ENCODE measurements around the gene TSR1.

Gene TSR1

DNA sequence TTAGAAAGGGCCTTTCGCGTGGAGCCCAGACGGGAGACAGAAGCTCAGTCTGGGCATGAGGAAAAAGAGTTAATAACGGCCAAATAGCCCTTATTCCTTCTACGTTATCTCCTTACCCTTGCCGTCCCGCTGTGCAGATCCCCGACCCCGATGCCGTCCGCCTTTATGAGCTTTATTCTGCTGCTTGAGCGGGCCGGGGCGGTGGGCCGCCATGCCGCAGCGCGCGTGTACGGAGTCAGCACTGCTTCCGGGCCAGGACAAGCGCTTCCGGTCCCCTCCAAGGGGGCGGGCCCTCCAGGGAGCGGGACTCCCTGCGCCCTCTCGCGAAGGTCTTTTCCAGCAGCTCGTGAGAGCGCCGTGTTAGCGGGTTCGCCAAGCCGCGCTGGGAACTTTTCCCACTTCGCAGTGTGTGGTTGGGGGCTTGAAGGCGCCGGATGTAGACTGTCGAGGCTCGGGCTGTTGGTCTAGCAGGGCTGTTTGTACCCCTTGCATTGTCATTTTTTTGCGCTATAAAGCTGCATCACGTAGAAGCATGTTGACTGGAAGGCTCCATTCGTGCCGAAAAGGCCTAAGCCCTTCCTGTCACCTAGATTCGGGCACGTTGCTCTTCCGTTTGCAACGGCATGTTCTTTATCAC, at the start of gene TSR1:
TSR1 (minus strand) TSS at position 243 of the 637 bp plus-strand sequence; CDS start at position 213, 30 bp downstream.
- DNase-seq, result peak; percentile 72

DNA sequence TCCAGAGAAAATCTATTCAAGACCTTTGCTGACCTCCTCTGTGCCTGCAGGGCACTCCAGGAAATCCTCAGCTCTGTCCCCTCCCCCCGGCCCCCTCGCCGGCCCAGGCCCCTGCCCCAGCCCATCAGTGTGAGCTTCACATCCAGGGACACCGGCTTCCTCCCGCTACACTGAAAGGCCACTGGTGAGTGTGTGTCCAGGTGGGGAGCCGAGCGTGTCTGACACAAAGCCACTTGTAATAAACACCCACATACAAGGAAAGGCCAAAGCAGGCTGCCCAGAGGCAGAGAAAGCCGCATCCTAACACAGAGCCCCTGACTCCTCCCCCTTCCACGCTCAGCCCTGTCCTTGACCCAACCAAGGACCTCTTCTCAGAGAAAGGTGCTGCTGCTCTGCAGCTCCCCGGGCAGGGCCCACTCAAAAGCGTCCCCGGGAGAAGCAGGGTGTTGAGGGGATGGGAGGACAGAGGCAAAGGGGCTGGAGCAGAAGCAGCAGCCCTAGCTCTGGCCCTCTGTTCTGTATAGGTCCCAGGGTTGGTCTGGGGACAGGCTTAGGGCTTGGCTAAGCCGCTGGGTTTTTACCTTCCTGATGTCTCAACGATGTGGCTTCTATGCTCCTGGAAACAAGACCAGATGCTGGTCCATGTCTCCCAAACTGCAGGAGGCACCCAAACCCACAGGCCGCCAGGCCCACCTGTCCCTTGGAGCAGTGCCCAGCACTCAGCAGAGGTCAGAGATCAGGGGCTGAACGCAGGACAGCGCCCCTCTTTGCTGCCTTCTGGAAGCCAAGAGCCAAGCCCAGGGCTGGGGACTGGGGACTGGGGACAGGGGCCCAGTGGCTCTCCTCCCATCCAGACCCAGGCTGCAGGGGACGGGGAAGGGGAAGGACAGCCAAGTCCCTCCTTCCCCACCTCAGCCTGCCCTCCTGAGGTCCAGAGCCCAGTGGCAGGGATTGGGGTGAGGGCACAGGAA, 49.3 kb upstream of the TSR1 start:
- DNase-seq, result no peak

DNA sequence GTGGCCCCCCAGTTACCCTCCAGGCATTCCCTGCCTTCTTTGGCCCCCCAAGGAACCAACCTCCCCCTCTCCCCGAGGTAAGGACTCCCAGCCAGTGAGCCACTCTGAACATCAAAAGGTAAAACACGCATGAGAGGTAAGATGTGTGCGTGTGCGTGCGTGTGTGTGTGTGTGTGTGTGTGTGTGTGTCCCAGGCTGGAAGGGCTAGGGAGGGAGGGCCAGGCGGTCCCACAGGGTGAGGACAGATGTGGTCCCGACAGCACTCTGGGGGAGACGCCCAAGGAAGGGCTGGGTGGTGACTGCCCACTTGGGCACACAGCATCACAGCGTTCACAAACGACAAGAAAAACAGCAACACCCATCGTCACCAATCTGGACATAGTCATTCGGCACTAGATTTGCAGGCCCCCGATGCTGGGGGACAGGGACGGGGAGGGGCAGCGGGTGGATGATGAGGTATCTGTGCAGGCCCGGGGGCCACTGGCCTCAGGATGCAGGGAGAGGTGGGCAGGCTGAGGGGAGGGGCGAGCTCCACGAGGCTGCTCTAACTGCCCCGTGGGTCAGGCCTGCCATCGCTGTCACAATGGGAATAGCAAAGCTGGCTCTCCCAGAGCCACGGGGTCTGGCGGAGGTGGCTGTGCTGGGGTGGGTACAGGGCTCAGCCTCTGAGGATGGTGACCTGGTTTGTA, 48.3 kb upstream of the TSR1 start:
- no peak for DNase-seq

DNA sequence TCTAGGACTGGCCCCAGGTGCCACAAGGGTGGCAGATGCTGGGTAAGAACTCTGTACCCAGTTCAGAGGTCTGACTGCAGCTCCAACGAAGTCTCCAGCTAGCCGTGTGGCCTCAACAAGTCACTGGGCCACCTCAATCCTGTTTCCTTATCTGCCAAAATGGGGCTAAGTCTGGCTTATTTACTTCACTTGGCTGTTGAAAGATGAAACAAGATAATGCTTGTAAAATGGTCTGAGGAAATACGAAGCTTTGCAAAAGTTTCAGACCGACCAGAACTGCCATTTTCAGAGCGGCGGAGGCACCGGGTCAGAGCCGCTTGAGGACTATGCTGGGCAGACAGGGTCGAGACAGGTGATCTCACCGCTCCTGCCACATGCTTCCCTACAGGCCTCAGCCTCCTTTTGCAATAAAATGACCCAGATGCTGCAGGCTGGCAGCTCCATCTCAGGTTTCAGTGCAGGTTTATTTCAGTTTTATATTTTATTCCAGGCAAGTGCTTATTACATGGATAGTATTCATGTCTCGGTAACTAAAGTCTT, 47.4 kb upstream of the TSR1 start:
- no peak for DNase-seq

DNA sequence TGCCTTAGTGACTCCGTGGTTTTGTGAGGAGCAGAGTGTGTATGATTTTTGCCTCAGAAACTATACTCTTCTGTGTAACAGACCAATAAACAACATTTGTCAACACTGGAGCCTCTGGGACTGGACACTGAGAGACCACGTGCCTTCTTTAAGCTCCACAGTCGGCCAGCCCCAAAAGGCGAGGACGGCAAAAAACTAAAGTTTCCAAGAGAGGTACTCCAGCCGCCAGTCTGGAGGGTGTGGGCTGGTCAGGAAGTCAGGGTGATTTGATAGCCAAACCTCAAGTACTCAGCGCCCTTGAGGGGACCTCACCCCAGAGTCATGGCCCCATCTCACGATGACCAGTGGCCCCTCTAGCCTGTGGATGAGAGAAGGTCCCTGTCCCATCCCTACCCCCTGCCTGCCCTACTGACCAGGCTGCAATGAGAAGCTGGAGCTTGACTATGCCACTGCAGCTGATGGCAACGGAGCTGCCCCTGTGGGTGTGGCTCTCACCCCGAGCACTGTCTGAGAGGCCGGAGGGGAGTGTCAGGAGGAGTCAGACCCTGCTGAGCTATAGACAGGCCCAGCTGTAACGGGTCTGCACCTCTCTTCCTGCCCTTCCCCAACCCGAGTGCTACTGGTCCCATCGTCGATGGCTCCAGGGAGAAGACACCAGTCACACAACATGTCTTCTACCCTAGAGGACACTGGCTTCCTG, 44.8 kb upstream of the TSR1 start:
- DNase-seq, result no peak

DNA sequence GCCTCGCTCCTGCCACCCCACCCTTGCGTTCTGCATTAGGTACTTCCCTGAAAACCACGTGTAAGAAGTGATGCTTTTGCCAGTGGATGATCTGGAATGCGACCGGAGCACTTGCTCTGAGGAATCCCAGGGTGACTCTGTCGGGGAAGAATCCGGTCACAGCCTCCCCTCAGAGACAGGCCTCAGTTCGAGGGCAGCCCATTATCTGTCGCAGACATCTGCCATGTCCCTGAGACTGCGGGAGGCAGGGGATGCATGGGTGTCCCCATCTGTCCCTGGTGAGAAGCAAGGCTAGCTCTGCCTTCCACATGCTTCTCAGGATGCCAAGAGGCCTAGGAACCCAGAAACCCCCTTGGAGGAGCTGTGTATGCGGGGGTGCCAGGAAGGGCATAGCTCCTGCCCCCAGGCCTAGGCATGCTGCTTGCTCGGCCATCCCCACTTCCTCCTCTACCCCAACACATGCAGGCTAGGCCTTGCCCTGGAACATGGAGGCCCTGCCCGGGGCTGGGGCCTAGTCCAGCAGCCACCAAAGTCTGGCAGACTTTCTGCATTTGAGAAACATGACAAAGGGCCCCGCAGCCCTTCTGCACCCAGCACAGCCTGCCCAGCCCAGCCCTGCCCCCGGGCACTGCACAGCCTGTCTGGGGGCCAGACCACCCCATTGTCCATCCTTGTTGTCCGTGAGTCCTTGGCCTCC, 44.1 kb upstream of the TSR1 start:
- DNase-seq, result no peak

DNA sequence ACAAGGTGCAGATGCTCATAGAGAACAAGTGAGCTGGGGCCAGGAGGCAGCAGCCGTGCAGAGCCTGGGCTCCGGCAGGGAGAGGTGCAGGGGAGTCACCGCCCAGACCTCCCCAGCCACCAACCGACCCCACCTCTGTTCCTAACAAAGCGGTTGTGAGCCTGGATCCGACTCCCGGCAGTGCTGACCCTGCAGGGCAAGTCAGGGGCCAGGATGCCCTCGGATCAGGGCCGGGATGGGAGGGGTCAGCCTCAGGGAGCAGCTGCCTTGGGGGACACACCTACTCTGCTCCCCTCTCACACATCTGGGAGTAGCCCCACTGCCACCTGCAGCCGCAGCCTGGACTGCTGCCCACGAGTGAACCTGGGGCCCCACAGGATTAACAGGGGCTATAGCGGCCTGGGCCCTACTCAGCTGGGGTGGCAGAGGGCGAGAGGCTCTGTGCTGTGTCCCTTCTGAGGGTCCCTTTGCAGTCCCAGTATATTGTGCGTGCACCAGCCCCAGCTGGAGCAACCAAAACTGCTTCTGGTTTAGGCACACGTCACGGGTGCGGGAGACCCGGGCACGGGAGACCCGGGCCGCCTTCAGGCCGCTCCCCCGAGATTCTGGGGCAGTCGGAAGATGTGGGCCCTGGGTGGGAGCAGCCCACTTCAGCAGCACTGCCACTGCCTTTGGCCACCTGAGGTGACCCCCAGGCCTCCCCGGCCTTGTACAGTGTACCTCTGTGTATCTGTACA, 43.4 kb upstream of the TSR1 start:
- DNase-seq, result no peak

DNA sequence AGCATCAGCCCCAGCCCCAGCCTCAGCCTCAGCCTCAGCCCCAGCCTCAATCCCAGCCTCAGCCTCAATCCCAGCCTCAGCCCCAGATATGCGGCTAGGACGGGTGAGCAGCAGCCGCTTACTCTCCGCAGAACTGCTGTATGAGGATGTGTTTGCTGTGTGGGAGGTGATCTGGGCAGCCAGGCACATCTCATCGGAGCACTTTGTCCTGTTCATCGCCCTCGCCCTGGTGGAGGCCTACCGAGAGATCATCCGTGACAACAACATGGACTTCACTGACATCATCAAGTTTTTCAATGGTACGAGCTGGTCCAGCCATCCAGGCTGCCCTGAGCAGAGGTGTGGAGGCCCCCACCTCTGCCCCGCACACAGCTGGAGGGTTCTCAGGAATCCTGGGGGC, 42.6 kb upstream of the TSR1 start:
- DNase-seq, result no peak

DNA sequence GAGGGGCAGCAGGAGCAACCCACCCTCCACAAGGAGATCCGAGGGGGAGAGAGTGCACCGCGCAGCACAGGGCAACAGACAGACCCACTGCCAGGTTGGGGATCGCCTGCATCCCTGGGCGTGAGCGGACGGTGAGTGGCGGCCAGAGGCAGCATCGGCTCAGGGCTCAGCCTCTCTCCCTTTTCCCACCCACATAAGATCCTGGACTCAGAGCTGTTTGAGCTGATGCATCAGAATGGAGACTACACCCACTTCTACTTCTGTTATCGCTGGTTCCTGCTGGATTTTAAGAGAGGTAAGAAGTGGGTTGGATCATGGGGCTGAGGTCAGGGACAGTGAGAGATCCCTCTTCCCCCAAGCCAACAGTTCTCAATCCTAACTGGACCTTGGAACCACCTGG, 41.4 kb upstream of the TSR1 start:
- DNase-seq, result no peak

DNA sequence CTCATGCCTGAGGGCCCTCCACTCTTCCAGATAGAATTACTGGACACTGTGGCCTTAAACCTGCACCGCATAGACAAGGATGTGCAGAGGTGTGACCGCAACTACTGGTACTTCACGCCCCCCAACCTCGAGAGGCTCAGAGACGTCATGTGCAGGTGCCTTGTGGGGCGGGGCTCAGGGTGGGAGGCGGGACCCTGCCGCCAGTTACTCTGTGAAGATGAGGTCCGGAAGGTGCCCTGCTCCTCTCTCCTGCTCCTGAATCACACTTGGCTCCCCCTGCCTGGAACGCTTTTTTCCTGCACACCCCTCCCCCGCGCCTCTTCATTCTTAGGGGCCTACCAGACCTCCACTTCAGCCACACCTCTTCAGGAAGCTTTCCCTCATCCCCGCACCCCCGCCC, 39.9 kb upstream of the TSR1 start:
- DNase-seq, result no peak

DNA sequence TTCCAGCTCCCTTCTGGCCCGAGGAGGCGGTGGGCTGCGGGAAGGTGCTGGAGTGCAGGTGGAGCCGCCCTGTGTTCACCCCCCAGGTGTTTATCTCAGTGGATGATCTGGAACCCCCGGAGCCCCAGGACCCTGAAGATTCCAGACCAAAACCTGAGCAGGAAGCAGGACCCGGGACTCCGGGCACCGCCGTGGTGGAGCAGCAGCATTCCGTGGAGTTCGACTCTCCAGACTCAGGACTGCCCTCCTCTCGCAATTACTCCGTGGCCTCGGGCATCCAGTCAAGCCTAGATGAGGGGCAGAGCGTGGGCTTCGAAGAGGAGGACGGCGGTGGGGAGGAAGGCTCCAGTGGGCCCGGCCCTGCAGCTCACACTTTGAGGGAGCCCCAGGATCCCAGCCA, 39.1 kb upstream of the TSR1 start:
- no peak for DNase-seq

DNA sequence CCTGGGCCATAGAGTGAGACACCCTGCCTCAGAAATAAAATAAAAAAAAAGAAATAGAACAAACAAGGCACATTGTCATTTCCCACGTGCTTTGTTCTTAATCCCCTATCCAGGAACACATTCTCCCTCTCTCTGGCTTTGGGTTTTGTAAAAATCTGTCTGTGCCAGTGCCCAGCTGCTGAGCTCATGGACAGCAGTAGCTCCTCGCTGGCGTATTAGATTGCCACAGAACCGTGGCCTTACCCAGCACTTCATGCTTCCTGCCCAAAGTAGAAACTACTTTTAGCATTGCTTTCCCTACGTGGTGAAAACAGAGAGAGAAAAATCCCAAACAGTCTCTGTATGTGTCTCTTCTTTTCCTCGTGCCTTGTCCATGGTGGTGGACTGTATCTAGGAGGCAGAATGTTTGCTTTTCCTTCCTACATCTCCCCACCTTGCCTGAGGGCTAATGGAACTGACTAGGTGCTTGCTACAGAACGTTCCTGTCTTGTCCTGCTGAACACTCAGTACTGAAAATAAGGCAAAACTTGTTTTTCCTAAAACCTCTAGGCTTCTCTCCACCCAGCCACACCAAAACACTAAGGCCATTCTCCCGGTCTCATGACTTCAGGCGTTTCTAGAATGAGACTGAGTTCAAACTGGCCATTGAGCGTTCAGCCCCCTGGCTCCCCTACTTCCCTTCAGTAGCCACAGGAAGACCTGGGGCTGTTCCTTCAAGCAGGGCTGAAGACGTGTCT, 38.5 kb upstream of the TSR1 start:
- no peak for DNase-seq

DNA sequence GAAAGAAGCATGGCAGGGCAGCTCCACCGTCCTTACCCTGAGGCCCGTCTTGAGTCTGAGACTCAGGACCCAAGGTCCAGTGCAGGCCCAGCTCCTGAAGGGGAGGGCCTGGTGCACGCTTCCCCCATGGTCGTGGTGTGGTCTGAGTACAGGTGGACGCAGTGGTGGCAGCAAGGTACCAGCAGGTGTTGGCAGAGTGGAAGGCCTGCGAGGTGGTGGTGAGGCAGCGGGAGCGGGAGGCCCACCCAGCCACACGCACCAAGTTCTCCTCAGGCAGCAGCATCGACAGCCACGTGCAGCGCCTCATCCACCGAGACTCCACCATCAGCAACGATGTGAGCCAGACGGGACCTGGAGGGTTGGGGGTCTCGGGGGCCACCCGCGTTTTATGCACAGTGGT, 36.9 kb upstream of the TSR1 start:
- DNase-seq, result no peak

DNA sequence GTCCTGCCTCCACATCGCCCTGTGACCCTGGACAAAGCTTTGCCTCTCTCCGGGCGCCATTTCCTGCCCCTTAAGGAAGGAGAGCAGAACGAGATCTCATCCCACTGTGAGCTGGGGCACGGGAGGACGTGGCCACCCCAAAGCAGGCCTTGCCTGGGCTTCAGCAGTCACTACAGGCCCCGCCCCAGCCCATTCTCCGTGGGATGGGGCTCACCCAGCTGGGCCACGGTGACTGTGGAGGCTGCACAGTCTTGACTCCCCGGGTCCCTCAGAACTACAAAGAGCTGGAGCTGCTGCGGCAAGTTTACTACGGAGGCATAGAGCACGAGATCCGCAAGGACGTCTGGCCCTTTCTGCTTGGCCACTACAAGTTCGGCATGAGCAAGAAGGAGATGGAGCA, 36.4 kb upstream of the TSR1 start:
- DNase-seq, result no peak

DNA sequence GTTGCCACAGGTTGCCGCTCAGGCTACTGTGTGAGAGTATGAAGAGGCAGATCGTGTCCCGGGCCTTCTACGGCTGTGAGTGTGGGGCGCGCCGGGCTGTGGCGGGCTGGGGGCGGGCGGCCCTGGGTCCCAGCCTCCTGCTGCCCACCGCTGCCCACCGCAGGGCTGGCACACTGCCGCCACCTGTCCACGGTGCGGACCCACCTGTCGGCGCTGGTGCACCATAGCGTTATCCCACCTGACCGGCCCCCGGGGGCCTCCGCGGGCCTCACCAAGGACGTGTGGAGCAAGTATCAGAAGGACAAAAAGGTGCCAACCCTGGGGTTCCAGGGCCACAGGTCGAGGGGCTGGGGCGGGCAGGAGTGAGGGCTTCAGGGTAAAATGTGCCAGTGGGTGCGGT, 35.9 kb upstream of the TSR1 start:
- DNase-seq, result no peak

DNA sequence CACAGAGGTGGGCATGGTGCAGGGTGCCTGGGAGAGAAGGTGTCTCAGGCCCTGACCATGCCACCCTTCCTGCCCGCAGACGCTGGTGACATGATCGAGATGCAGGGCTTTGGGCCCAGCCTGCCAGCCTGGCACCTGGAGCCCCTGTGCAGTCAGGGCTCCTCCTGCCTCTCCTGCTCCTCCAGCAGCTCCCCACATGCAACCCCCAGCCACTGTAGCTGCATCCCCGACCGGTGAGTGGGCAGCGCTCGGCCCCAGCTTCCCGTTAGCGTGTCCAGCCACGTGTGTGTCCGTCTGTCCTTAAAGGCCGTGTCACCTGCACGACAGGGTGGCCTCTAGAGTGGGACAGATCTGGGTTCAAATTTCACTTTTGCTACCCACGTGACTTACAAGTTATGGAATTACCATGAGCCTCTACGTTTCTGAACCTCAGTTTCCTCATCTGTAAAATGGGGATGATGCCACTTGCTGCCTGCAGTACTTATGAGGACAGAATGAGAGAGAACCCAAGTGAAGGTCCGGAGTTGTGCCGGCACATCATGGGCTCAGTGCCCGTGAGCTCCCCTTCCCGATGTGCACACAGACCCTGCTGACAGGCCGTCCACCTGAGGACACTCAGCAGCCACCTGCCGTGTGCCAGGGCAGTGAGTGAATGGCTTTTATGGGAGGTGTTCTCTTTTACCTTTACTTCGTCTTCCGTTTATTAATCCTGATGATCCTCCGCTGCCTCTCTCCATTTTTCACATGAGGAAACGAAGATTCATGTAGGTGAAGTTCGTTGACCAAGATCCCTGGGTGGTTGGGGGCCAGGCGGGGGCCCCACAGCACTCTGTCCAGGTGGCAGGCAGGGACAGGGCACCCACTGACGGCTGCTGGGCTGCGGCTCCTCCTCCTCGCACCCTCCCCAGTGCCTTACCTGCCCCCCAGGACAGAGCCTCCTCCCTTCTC, 35.2 kb upstream of the TSR1 start:
- no peak for DNase-seq

DNA sequence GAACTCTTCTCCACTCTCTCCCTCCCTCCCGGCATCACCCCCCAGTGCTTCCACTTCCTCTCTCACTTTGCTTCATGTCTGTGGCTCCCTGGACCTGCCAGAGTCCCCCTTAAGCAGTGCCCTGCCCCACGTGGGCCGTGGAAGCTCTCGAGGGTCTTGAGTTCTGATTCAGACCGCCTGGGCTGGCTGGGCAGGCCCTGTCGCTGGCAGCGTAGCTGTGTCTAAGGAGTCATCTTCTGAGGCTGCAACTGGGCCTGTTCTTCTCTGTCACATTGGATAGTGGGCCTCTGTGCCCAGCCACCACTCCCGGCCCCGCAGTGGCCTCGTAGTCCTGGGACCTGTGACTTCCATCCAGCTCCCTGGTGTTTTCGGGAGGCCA, 33.9 kb upstream of the TSR1 start:
- no peak for DNase-seq

DNA sequence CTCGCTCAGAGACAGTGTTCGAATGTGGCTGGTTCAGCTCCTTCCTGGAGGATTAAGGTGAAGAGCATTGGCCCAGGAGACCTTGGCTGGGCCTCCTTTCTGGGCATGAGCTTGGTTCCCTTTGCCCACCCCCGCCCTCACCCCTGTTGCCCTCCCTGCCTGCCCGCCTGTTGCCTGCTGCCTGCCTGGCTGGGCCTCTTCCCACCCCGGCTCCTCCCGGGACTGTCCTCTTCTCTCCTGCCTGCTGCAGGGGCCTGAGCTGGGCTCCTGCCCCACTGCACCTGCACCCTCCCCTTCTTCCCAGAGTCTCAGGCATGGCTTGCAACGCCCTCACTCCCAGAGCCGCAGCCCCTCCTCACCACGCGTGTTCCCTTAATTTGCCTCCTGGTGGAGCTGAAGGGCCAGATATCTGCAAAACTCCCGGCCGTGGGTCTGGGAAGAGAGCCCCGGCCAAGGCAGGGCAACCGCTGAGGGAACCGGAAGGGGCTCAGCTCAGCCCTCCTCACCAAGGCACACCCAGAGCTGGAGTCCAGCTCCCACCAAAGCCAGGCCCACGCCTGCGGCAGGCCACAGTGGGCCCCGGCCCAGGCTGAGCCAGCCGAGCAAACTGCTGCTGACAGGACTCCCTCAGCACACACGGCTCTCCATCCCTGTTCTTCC, 33.4 kb upstream of the TSR1 start:
- DNase-seq, result no peak

DNA sequence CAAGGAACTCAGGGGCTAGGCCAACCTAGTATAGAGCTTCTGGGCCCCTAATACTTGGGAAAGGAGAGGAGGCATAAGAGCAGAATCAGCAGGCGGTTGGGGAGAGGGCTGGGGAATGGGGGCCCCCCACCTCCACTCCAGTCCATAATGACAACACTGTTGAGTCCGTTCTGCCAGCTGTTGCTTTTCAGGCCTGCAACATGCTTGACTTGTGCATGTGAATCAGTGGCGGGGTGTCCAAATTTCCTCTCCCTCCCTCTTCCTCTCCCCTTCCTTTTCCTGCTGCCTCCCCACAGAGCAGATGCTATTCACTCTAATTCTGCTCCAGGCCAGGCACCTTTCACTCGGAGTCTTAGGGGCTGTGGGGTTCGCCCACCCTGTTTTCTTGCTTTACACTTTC, 32.8 kb upstream of the TSR1 start:
- no peak for DNase-seq

Measured in NCI-H1105 (cell line).